H1 (cell line): Measurements from ENCODE around the gene OBSCN. TPM values are rescaled to one million over a fixed set of nuclear protein-coding genes. Genes with fewer than 3 reads are reported as not detected.

Experiments
- CTCF ChIA-PET: fragments of 300-600 bp; sonication (Branson Sonifier 250); formaldehyde crosslinking; loops from one replicate; lab custom pipeline; 2021; ENCODE audit not compliant: partially characterized antibody; lab: Charles Lee
- POLR2A ChIA-PET: fragments of 300-600 bp; sonication (Branson Sonifier 250); formaldehyde crosslinking; loops from one replicate; lab custom pipeline; 2021; ENCODE audit warnings: inconsistent platforms; ENCODE audit not compliant: partially characterized antibody; lab: Charles Lee
- DNase-seq, 2 experiments: peaks; one replicate each; pipeline versions ENCODE4 v3.0.0 to v3.0.0-alpha.2; 2010 to 2022; ENCODE audit warnings: low spot score in 2 of 2, low read depth in 1 of 2, mixed read lengths in 1 of 2
- FAIRE-seq: peaks from 2 replicates; lab custom pipeline; 2011; peaks lifted over from hg19 to GRCh38; lab: Jason Lieb, UNC
- H2AFZ ChIP-seq: 2 replicates; pipeline ENCODE4 v1.8.1; 2012; ENCODE audit warnings: low read length, inconsistent platforms
- H2AK5ac ChIP-seq: 2 replicates; pipeline ENCODE4 v1.6.1; 2013; ENCODE audit warnings: low read depth, low read length
- H2BK120ac ChIP-seq: replicated peaks from 2 replicates; pipeline ENCODE3; 2013; ENCODE audit warnings: low read depth, low read length, inconsistent platforms
- H2BK12ac ChIP-seq: 2 replicates; pipeline ENCODE4 v1.6.1; 2013; ENCODE audit warnings: low read depth, low read length
- H2BK15ac ChIP-seq: 2 replicates; pipeline ENCODE4 v1.6.1; 2013; ENCODE audit warnings: low read length
- H2BK20ac ChIP-seq: 2 replicates; pipeline ENCODE4 v1.6.1; 2013; ENCODE audit warnings: low read length
- H2BK5ac ChIP-seq: 2 replicates; pipeline ENCODE4 v1.6.1; 2013; ENCODE audit warnings: low read depth, low read length
- H3K14ac ChIP-seq: 2 replicates; pipeline ENCODE4 v1.6.1; 2013; ENCODE audit warnings: inconsistent platforms; ENCODE audit not compliant: insufficient read length
- H3K18ac ChIP-seq: 2 replicates; pipeline ENCODE4 v1.6.1; 2013; ENCODE audit warnings: low read length; ENCODE audit errors: extremely low read depth
- H3K23ac ChIP-seq: 2 replicates; pipeline ENCODE4 v1.6.1; 2013; ENCODE audit warnings: inconsistent platforms; ENCODE audit not compliant: insufficient read length
- H3K23me2 ChIP-seq: 2 replicates; pipeline ENCODE4 v1.6.1; 2013; ENCODE audit warnings: low read depth, low read length
- H3K27ac ChIP-seq: 2 replicates; pipeline ENCODE4 v1.6.1; 2011; ENCODE audit warnings: low read depth, low read length, inconsistent platforms
- H3K27me3 ChIP-seq, 4 experiments: replicated peaks in 1 of 4; 1 replicate in 1 of 4; 2 replicates in 3 of 4; pipeline versions ENCODE4 v1.6.1 to v1.8.1; 2011 to 2013; ENCODE audit warnings: low read length in 3 of 4, mild to moderate bottlenecking in 3 of 4, inconsistent platforms in 2 of 4, mixed read lengths in 2 of 4, moderate library complexity in 1 of 4; ENCODE audit not compliant: control insufficient read depth in 3 of 4, insufficient read depth in 3 of 4; ENCODE audit errors: extremely low read depth in 1 of 4
- H3K36me3 ChIP-seq, 4 experiments: 2 replicates each; pipeline versions ENCODE4 v1.6.1 to v1.8.1; 2011 to 2013; ENCODE audit warnings: mild to moderate bottlenecking in 4 of 4, low read length in 3 of 4, moderate library complexity in 2 of 4, control low read depth in 1 of 4, inconsistent platforms in 1 of 4; ENCODE audit not compliant: insufficient read depth in 4 of 4, control insufficient read depth in 2 of 4
- H3K4ac ChIP-seq: replicated peaks from 2 replicates; pipeline ENCODE3; 2013; ENCODE audit warnings: low read length, low read depth, mixed read lengths, inconsistent platforms; ENCODE audit not compliant: insufficient read length
- H3K4me1 ChIP-seq, 4 experiments: replicated peaks in 1 of 4; 1 replicate in 1 of 4; 2 replicates in 3 of 4; pipeline versions ENCODE4 v1.6.1 to v1.8.1; 2011 to 2013; ENCODE audit warnings: low read length in 3 of 4, inconsistent platforms in 2 of 4, mixed read lengths in 1 of 4; ENCODE audit not compliant: insufficient read depth in 4 of 4, control insufficient read depth in 3 of 4
- H3K4me2 ChIP-seq, 2 experiments: 2 replicates each; pipeline versions ENCODE4 v1.6.1 to v1.8.1; 2011 to 2013; ENCODE audit warnings: low read depth in 2 of 2, low read length in 2 of 2, control low read depth in 1 of 2, inconsistent platforms in 1 of 2, mild to moderate bottlenecking in 1 of 2; ENCODE audit not compliant: insufficient read depth in 1 of 2
- H3K4me3 ChIP-seq, 4 experiments: fragments of 200-600, 300-600 bp in 1 of 4; sonication (generic), shearing (Covaris generic), sonication (Bioruptor Twin) in 1 of 4; 2 replicates each; pipeline versions ENCODE4 v1.5.1 to v1.8.1; 2011 to 2016; ENCODE audit warnings: low read length in 4 of 4, low read depth in 3 of 4, control low read depth in 2 of 4, inconsistent platforms in 2 of 4, mild to moderate bottlenecking in 2 of 4, mixed read lengths in 1 of 4, moderate library complexity in 1 of 4; ENCODE audit not compliant: insufficient read depth in 2 of 4; ENCODE audit errors: extremely low read depth in 1 of 4
- H3K56ac ChIP-seq: replicated peaks from 2 replicates; pipeline ENCODE3; 2013; ENCODE audit warnings: low read depth, mild to moderate bottlenecking, mixed read lengths, low read length, inconsistent platforms; ENCODE audit not compliant: insufficient read length
- H3K79me1 ChIP-seq: 2 replicates; pipeline ENCODE4 v1.6.1; 2013; ENCODE audit warnings: low read depth, low read length, control low read depth
- H3K79me2 ChIP-seq, 2 experiments: 2 replicates each; pipeline versions ENCODE4 v1.6.1 to v1.8.1; 2012 to 2013; ENCODE audit warnings: low read length in 2 of 2, mild to moderate bottlenecking in 2 of 2, inconsistent platforms in 1 of 2; ENCODE audit not compliant: insufficient read depth in 2 of 2, control insufficient read depth in 1 of 2
- H3K9ac ChIP-seq, 4 experiments: replicated peaks in 1 of 4; 1 replicate in 1 of 4; 2 replicates in 3 of 4; pipeline versions ENCODE4 v1.6.1 to v1.8.1; 2011 to 2013; ENCODE audit warnings: low read depth in 3 of 4, low read length in 3 of 4, control low read depth in 2 of 4, mild to moderate bottlenecking in 2 of 4, moderate library complexity in 2 of 4, inconsistent platforms in 1 of 4; ENCODE audit errors: extremely low read depth in 1 of 4
- H3K9me3 ChIP-seq, 2 experiments: 2 replicates each; pipeline versions ENCODE4 v1.6.1 to v1.8.1; 2012 to 2013; ENCODE audit warnings: mild to moderate bottlenecking in 2 of 2, moderate library complexity in 2 of 2, control low read depth in 1 of 2, inconsistent platforms in 1 of 2, low read depth in 1 of 2, low read length in 1 of 2, mixed read lengths in 1 of 2; ENCODE audit not compliant: insufficient read depth in 2 of 2
- H4K20me1 ChIP-seq, 2 experiments: replicated peaks in 1 of 2; 2 replicates each; pipeline versions ENCODE3 to v1.8.1; 2011 to 2013; ENCODE audit warnings: inconsistent platforms in 2 of 2, low read length in 2 of 2, mild to moderate bottlenecking in 1 of 2; ENCODE audit not compliant: insufficient read depth in 2 of 2, control insufficient read depth in 1 of 2
- H4K5ac ChIP-seq: 2 replicates; pipeline ENCODE4 v1.6.1; 2013; ENCODE audit warnings: low read length, low read depth, mixed read lengths, inconsistent platforms; ENCODE audit not compliant: insufficient read length
- H4K8ac ChIP-seq: 2 replicates; pipeline ENCODE4 v1.8.0; 2013; ENCODE audit warnings: mild to moderate bottlenecking, moderate library complexity, low read length, inconsistent platforms; ENCODE audit not compliant: insufficient read depth; ENCODE audit errors: extremely low read depth
- H4K91ac ChIP-seq: replicated peaks from 2 replicates; pipeline ENCODE3; 2013; ENCODE audit warnings: low read length, mixed read lengths, inconsistent platforms; ENCODE audit not compliant: insufficient read length
- CHD1 ChIP-seq: IDR thresholded peaks from 2 replicates; pipeline ENCODE4 v1.6.1; 2012; ENCODE audit warnings: low read depth, low read length, improper control_type of control experiment
- WGBS, 2 experiments: shearing (Covaris generic) in 1 of 2; methylation state at CpG; one replicate each; pipeline versions ENCODE4 v1.1.6 to v1.1.7; 2013 to 2015; ENCODE audit warnings: low lambda C conversion rate in 2 of 2, mixed read lengths in 2 of 2, inconsistent platforms in 1 of 2, low coverage in 1 of 2, missing lambda C conversion rate in 1 of 2; ENCODE audit not compliant: insufficient replicate concordance in 2 of 2, insufficient coverage in 1 of 2, insufficient read length in 1 of 2; ENCODE audit errors: extremely low coverage in 1 of 2, missing lambda C conversion rate in 1 of 2; 5-methylcytosine and 5-hydroxymethylcytosine counted together
- polyA plus RNA-seq, 7 experiments: library from polyadenylated mRNA; depleted of rRNA in 3 of 7; stranded (reverse) in 5 of 7; unstranded in 2 of 7; fragments of >200 nt in 5 of 7; fragments of 200-250 nt in 2 of 7; gene quantifications; 1 replicate in 5 of 7; 2 replicates in 1 of 7; 4 replicates in 1 of 7; pipeline versions ENCODE4 v1.2.1 to v1.2.3, GENCODE V29; 2011 to 2013; ENCODE audit warnings: missing spikeins in 2 of 7, mixed read lengths in 2 of 7
- total RNA-seq: library from RNA; stranded (reverse); fragmentation: NEBNext Ultra II Directional; extraction: Animal tissue kit (Norgen Biotek cat#: 25700); gene quantifications from 2 replicates; pipeline ENCODE4 v1.2.1, GENCODE V29; 2021
- TF ChIP-seq, protein P1 (sequence below), 3 experiments: IDR thresholded peaks; 1 replicate in 2 of 3; 2 replicates in 1 of 3; pipeline versions ENCODE4 v1.5.1 to v1.6.1; 2011; ENCODE audit warnings: low read length in 3 of 3, mild to moderate bottlenecking in 3 of 3, inconsistent platforms in 2 of 3, low read depth in 1 of 3, moderate library complexity in 1 of 3; ENCODE audit not compliant: insufficient read depth in 1 of 3; ENCODE audit errors: control extremely low read depth in 1 of 3

The OBSCN gene
- total and polyA plus RNA-seq, 2 of the 8 experiments (the other 6 are each of a cell fraction or from before 2014, with no cell fraction given), result 7.5 to 28.4 TPM

DNA sequence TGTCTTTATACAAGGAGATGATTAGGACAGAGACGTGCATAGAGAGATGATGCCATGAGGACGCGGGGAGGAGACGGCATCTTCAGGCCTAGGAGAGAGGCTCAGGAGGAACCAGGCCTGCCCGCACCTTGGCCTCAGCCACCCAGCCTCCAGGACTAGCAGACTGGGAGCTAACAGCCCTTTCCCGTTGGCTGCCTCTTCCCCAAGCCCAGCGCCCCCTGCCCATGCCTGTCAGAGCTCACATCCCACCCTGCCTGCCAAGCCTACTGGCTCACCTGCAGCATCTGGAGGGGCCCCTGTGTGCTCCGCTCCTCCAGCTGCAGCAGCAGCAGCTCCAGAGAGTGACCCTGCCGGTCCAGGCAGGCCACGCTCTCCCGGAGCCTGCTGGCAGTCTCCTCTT lies 202.8 kb downstream of the OBSCN start:
- no peak overlapping the region for H3K4me2 ChIP-seq
- H3K23ac ChIP-seq, result no peak overlapping the region
- no peak for DNase-seq
- no peak overlapping the region for H3K14ac ChIP-seq
- H2AFZ ChIP-seq, result no peak overlapping the region
- H2BK5ac ChIP-seq, result no peak overlapping the region
- H2BK15ac ChIP-seq, result no peak overlapping the region
- no peak overlapping the region for H3K18ac ChIP-seq
- H4K91ac ChIP-seq, result no peak overlapping the region
- H2BK20ac ChIP-seq, result no peak overlapping the region
- no peak overlapping the region for H3K9ac ChIP-seq
- no peak overlapping the region for H2BK120ac ChIP-seq
- H2BK12ac ChIP-seq, result no peak overlapping the region
- H3K23me2 ChIP-seq, result peaks cover 14% of the 10 kb centered on the region
- no peak overlapping the region for H3K56ac ChIP-seq
- WGBS, 2 experiments, result 80% methylated on average over 11 of the region's 11 CpGs; no CpG with 5 or more reads in 1 of the 2 experiments
- H4K20me1 ChIP-seq, result peaks cover 14 to 19% of the 10 kb centered on the region in 2 experiments
- FAIRE-seq, result no peak
- POLR2A ChIA-PET, result interaction anchor here (1.0 to 2.4 kb wide), 2 partner anchors 12 to 17 kb away, joined by 3 to 10 read pairs; no protein-coding TSS in a partner anchor
- no peak overlapping the region for H3K4ac ChIP-seq
- H3K27ac ChIP-seq, result no peak overlapping the region
- no peaks in the 10 kb centered on the region for H3K9me3 ChIP-seq
- CTCF ChIA-PET, result interaction anchor here (0.9 to 1.3 kb wide), 3 partner anchors 14 to 90 kb away, joined by 3 to 4 read pairs (median 3); no protein-coding TSS in a partner anchor
- H3K36me3 ChIP-seq, result no peaks in the 10 kb centered on the region
- peaks cover 1% of the 10 kb centered on the region; the same call in 1 of the 2 replicates for H3K79me1 ChIP-seq
- no peak overlapping the region for H3K4me3 ChIP-seq
- TF ChIP-seq CHD1, result no peak
- TF ChIP-seq, protein P1, sequence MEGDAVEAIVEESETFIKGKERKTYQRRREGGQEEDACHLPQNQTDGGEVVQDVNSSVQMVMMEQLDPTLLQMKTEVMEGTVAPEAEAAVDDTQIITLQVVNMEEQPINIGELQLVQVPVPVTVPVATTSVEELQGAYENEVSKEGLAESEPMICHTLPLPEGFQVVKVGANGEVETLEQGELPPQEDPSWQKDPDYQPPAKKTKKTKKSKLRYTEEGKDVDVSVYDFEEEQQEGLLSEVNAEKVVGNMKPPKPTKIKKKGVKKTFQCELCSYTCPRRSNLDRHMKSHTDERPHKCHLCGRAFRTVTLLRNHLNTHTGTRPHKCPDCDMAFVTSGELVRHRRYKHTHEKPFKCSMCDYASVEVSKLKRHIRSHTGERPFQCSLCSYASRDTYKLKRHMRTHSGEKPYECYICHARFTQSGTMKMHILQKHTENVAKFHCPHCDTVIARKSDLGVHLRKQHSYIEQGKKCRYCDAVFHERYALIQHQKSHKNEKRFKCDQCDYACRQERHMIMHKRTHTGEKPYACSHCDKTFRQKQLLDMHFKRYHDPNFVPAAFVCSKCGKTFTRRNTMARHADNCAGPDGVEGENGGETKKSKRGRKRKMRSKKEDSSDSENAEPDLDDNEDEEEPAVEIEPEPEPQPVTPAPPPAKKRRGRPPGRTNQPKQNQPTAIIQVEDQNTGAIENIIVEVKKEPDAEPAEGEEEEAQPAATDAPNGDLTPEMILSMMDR (IDR thresholded peaks at IDR 0.05; ENCODE audit: control extremely low read depth in 1 of 3, insufficient read depth in 1 of 3, low read depth in 1 of 3, low read length in 3 of 3), result peak in 1 of 3 experiments; percentile 3; a peak in 1 of 4 replicates
- H3K27me3 ChIP-seq, result peaks cover 1 to 25% (median 15%) of the 10 kb centered on the region in 4 experiments
- no peak overlapping the region for H4K5ac ChIP-seq
- no peak overlapping the region for H2AK5ac ChIP-seq
- peaks cover 5 to 9% (median 7%) of the 10 kb centered on the region in 4 experiments; a peak in 6 of 7 replicates for H3K4me1 ChIP-seq
- peaks cover under 1 to 6% of the 10 kb centered on the region in 2 experiments; a peak in 3 of 4 replicates for H3K79me2 ChIP-seq
- H4K8ac ChIP-seq, result no peak overlapping the region
